Right cardiac atrium (tissue), 5 donors: Measurements from ENCODE around the gene TTC8. TPM values are rescaled to one million over a fixed set of nuclear protein-coding genes. Genes with fewer than 3 reads are reported as not detected.
"Not testable (repeated sequence)": the region's sequence is repeated elsewhere in the genome, so short reads cannot be mapped to it uniquely, and the experiment has no call there.

ENCODE experiments used
- ATAC-seq, 2 donors: fragments of 200-7000 bp; cut with Tn5 transposase; one replicate each; pipeline versions ENCODE4 v1.8.0 to v1.9.1; 2020; ENCODE audit warnings: moderate library complexity in 2 of 2, mild to moderate bottlenecking in 1 of 2
- DNase-seq, 3 donors: peaks; one replicate each; pipeline ENCODE4 v3.0.0-alpha.2; 2020
- H3K27ac ChIP-seq: one replicate; pipeline ENCODE4 v1.5.1; 2013; ENCODE audit warnings: mild to moderate bottlenecking, low read length, control low read depth, moderate library complexity
- H3K27me3 ChIP-seq: one replicate; pipeline ENCODE4 v1.6.1; 2013; ENCODE audit not compliant: control insufficient read depth, insufficient read depth
- H3K4me1 ChIP-seq: one replicate; pipeline ENCODE4 v1.6.1; 2013; ENCODE audit warnings: low read length; ENCODE audit not compliant: control insufficient read depth, insufficient read depth
- H3K4me3 ChIP-seq: one replicate; pipeline ENCODE4 v1.5.1; 2013; ENCODE audit warnings: low read length, control low read depth
- H3K9me3 ChIP-seq: one replicate; pipeline ENCODE4 v1.6.1; 2013; ENCODE audit warnings: low read length; ENCODE audit not compliant: control insufficient read depth
- WGBS: extraction: QIAGEN DNeasy Blood & Tissue Kit; methylation state at CpG from one replicate; pipeline ENCODE4 v1.1.7; 2013; 5-methylcytosine and 5-hydroxymethylcytosine counted together
- intact Hi-C, 4 donors: fragments of 100-400 bp; cut with DNase I; formaldehyde crosslinking; loops; one replicate each; pipeline versions ENCODE4 v1.11.0 to v1.14.0; 2022 to 2023
- polyA plus RNA-seq: library from polyadenylated mRNA; stranded (reverse); fragments of 200-250 nt; gene quantifications from one replicate; pipeline ENCODE4 v1.2.3, GENCODE V29; 2013
- total RNA-seq, 4 donors: library from RNA; stranded (reverse); fragmentation: NEBNext Ultra II Directional; extraction: Animal tissue kit (Norgen Biotek cat#: 25700); gene quantifications; one replicate each; pipeline ENCODE4 v1.2.1, GENCODE V29; 2021
- donor health status: healthy with polysubstance abuse.
- donor health status: DM: no; HTN: yes; CAD: no.
- donor health status: DM: no; HTN: no; CAD: no.
- donor health status: DM: no; HTN: yes; CAD: no; lungs with severe emphysema.
- donor health status: DM: yes; HTN: yes; CAD: no.

The TTC8 gene
- total and polyA plus RNA-seq, 5 donors, result 7.4 to 12.9 (median 10.8) TPM

DNA sequence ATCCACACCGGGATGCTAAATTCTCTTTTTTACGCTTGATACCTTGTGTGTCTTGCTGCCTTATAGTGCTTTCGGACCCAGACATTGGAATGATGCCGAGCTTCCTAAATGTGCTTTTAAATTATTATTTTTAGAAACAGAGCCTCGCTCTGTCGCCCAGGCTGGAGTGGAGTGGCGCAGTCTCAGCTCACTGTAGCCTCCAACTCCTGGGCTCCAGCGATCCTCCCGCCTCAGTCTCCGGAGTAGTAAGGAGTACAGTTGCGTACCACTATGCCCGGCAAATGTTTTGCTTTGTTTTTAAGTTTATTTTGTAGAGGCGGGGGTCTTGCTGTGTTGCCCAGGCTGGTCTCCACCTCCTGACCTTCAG is 31.2 kb upstream of the TTC8 start:
- no peak for DNase-seq
- ATAC-seq, result no peak
- no peaks in the 10 kb centered on the region for H3K9me3 ChIP-seq
- no peak overlapping the region for H3K27ac ChIP-seq
- 58% methylated on average over 13 of the region's 13 CpGs for WGBS
- peaks cover 4% of the 10 kb centered on the region for H3K4me1 ChIP-seq
- H3K4me3 ChIP-seq, result peak overlapping the region; percentile 54
- intact Hi-C loops, result no loop called here
- H3K27me3 ChIP-seq, result no peaks in the 10 kb centered on the region

DNA sequence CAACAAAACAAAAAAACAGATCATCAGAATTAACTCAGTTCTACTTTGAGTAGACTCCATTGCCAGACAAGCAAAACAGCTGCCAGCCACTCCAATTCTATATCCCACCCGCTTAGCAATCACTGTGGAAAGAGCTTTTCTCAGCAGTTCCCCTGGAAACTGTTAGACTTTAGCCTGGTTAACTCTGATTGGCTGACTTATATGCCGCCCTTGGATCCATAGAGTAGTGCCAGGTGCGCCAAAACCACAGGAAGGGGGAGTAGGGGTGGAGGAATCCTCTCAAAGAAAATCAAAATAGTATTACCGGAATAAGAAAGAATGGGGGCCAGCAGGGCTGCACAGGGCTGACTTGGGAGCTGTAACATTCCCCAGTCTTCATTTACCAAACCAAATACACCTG is 26.3 kb upstream of the TTC8 start:
- intact Hi-C loops, result no loop called here
- Histone ChIP-seq H3K4me1 (no peaks in the 10 kb centered on the region), H3K4me3 (no peak overlapping the region), H3K27me3 (no peaks in the 10 kb centered on the region), H3K9me3 (no peaks in the 10 kb centered on the region), H3K27ac (no peak overlapping the region)
- DNase-seq (no peak), ATAC-seq (no peak)
- WGBS, result 67% methylated on average over 4 of the region's 4 CpGs

DNA sequence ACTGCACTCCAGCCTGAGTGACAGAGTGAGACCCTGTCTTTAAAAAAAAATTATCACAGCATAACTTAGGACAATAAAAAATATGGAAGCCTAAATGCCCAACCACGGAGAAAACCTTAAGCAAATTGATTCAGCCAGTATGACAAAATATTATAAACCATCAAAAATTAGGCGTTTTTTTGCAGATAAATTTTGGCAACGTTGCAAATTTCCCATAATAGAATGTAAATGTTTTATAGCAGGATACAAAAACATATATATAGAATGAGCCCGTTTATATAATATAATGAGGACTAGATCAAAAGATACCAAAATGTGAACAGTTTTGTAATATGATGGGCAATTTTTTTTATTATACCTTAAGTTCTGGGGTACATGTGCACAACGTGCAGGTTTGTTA is 24.9 kb upstream of the TTC8 start:
- Histone ChIP-seq H3K4me1 (no peaks in the 10 kb centered on the region), H3K27ac (no peak overlapping the region), H3K27me3 (no peaks in the 10 kb centered on the region), H3K4me3 (no peak overlapping the region), H3K9me3 (no peaks in the 10 kb centered on the region)
- intact Hi-C loops, result no loop called here
- WGBS, result 70% methylated on average over 5 of the region's 5 CpGs
- no peak for ATAC-seq
- DNase-seq, result no peak

DNA sequence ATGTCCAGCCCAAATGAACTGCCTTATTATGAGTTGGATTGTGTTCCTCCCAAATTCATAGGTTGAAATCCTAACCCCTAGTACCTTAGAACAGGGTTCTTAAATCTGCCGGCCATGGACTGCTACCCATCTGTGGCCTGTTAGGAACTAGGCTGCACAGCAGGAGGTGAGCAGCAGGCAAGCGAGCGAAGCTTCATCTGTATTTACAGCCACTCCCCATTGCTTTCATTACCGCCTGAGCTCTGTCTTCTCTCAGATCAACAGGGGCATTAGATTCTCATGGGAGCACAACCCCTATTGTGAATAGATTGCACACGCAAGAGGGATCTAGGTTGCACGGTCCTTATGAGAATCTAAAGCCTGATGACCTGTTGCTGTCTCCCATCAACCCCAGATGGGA is 21.9 kb upstream of the TTC8 start:
- Histone ChIP-seq H3K27ac (no peak overlapping the region), H3K9me3 (no peaks in the 10 kb centered on the region), H3K4me3 (no peak overlapping the region), H3K27me3 (no peaks in the 10 kb centered on the region), H3K4me1 (no peaks in the 10 kb centered on the region)
- no peak for ATAC-seq
- DNase-seq, result no peak
- intact Hi-C loops, result no loop called here
- WGBS, result 76% methylated on average over 6 of the region's 6 CpGs

DNA sequence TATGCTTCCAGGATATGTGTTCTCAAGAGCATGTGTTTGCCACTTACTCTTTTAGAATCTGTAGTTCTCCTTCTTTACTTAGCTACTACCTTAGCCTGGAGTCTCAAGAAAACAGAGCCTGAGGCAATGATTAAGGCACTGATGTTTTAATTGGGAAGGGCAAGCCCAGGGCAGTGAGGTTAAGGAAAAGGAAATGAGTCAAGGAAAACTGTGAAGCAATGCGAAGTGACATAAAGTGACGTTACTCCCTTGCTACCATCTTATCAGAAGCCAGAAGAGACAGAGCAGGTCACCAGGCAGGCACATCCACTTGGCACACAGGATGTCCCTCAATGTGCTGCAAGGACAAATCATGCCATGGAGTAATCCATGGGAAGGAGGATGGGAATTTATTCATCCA is 20.4 kb upstream of the TTC8 start:
- DNase-seq (no peak), ATAC-seq (peak in 1 of 2 donors; percentile 31)
- peaks cover 3% of the 10 kb centered on the region for H3K9me3 ChIP-seq
- H3K27ac ChIP-seq, result no peak overlapping the region
- H3K4me1 ChIP-seq, result no peaks in the 10 kb centered on the region
- intact Hi-C loops, result no loop called here
- 45% methylated on average over 2 of the region's 2 CpGs for WGBS
- no peak overlapping the region for H3K4me3 ChIP-seq
- H3K27me3 ChIP-seq, result no peaks in the 10 kb centered on the region

DNA sequence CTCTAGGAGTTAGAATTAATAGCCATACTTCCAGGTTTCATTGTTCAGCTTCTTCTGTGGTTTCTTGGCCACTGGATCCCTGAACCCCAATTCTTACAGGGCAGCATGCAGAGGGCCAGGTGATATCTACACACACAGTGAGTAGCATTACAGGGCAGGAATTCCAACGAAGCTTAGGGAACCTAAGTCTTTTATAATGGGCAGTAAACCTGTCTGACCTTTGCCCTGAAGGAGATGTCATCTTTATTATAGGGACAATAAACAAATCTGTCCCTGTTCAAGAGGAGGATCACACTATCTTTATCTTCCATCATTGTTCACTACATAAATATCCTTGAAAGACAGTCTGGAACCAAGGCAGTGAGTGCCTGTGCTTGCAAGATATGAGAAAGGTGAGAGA is 20.0 kb upstream of the TTC8 start:
- Histone ChIP-seq H3K4me3 (no peak overlapping the region), H3K27ac (no peak overlapping the region), H3K27me3 (no peaks in the 10 kb centered on the region), H3K4me1 (no peaks in the 10 kb centered on the region), H3K9me3 (peaks cover 3% of the 10 kb centered on the region)
- ATAC-seq (no peak), DNase-seq (no peak)
- intact Hi-C loops, result no loop called here
- WGBS, result 69% methylated on average over 1 of the region's 1 CpG

DNA sequence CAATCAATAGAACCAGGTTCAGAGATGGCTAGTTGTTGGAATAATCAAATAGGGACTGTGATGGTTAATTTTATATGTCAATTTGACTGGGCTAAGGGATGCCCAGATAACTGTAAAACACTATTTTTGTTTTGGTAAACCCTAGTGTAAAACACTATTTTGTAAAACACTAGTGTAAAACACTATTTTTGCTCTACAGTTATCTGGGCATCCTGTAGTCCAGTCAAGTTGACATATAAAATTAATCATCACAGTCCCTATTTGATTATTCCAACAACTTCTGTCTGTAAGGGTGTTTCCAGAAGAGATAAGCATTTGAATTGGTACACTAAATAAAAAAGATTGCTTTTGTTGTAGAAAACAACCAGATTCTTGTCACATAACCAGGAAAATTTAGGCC is 16.1 kb upstream of the TTC8 start:
- H3K27me3 ChIP-seq, result no peaks in the 10 kb centered on the region
- no peak overlapping the region for H3K4me3 ChIP-seq
- H3K4me1 ChIP-seq, result no peaks in the 10 kb centered on the region
- DNase-seq (no peak), ATAC-seq (no peak)
- intact Hi-C loops, result no loop called here
- no peak overlapping the region for H3K27ac ChIP-seq
- peaks cover 3% of the 10 kb centered on the region for H3K9me3 ChIP-seq

DNA sequence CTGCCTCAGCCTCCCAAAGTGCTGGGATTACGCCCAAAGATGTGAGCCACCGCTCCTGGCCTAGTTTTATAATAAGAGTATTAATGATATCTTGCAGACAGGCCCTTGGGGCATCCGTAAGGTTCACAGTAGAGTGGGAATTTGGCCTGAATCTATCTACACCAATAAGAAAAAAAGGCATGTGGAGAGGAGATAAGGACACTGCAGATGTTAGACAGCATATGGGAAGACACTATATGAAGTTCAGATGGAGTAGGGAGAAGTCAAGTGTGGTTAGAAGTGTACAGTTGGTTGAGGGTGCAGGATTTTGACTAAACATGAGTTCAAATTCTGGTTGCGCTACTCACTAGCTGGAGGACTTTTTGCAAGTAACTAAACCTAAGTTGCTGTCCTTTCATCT is 8.5 kb upstream of the TTC8 start:
- Histone ChIP-seq H3K4me3 (no peak overlapping the region), H3K4me1 (no peaks in the 10 kb centered on the region), H3K27me3 (no peaks in the 10 kb centered on the region), H3K27ac (no peak overlapping the region), H3K9me3 (no peaks in the 10 kb centered on the region)
- ATAC-seq (no peak), DNase-seq (no peak)
- 85% methylated on average over 4 of the region's 4 CpGs for WGBS
- intact Hi-C loops, result no loop called here

DNA sequence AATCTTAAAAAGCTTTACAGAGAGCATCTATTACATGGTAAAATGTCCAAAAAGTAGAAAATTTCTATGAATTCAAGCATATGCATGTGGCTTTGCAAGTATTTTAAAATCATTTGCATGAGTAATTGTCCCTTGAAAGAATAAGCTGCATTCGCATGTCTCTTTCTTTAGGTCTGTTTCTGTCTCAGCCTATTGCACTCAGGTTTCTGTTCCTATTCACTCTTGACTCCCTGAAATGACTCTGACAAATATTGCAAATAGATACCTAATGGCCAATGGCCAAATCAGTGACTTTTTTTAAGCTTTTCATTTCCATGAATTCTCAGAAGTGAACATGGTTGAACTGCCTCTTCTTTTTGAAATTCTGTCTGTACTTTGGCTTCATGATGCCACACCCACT is 6.4 kb upstream of the TTC8 start:
- 88% methylated on average over 1 of the region's 1 CpG for WGBS
- intact Hi-C loops, result no loop called here
- DNase-seq (no peak), ATAC-seq (no peak)
- H3K4me1 ChIP-seq, result no peaks in the 10 kb centered on the region
- H3K9me3 ChIP-seq, result no peaks in the 10 kb centered on the region
- no peak overlapping the region for H3K27ac ChIP-seq
- no peaks in the 10 kb centered on the region for H3K27me3 ChIP-seq
- no peak overlapping the region for H3K4me3 ChIP-seq

DNA sequence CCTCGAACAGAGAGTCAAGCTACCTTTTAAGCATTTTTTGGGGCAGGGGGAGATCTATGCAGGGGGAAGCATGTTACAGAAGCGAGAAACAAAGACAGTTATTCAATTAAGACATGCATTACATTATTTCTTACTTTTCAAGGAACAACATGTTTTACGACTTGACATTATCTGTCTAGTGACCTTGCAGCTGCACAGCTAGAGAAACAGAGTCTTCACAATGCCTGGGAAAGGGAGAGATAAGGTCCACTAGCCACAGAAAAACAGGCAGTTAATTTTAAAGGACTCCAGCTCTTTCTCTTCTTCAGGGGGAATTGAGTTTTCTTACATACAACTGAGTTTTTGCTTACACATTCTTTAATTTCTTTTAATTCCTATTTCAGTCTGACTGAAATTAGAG is 4.8 kb upstream of the TTC8 start:
- H3K4me1 ChIP-seq, DNase-seq, intact Hi-C loops, H3K4me3 ChIP-seq, H3K27me3 ChIP-seq, H3K9me3 ChIP-seq, ATAC-seq, H3K27ac ChIP-seq: not testable (repeated sequence)
- WGBS, result 40% methylated on average over 3 of the region's 3 CpGs

DNA sequence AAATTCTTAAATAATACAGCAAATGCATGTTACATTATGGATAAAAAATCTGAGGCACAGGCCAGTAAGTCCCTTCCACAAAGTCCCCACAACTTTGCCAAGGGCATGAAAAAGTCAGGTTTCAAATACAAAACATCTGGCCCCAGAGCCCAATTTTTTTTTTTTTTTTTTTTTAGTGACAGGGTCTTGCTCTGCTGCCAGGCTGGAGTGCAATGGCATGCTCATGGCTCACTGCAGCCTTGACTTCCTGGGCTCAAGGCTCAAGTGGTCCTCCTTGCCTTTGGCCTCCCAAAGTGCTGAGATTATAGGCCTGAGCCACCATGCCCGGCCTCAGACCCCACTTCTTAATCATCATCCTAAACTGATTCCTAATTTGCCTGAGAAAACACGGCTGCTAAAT is 3.1 kb upstream of the TTC8 start:
- no peaks in the 10 kb centered on the region for H3K4me1 ChIP-seq
- H3K4me3 ChIP-seq, result no peak overlapping the region
- no peak for ATAC-seq
- 86% methylated on average over 2 of the region's 2 CpGs for WGBS
- H3K27me3 ChIP-seq, result no peaks in the 10 kb centered on the region
- intact Hi-C loops, result no loop called here
- H3K27ac ChIP-seq, result no peak overlapping the region
- no peaks in the 10 kb centered on the region for H3K9me3 ChIP-seq
- no peak for DNase-seq

DNA sequence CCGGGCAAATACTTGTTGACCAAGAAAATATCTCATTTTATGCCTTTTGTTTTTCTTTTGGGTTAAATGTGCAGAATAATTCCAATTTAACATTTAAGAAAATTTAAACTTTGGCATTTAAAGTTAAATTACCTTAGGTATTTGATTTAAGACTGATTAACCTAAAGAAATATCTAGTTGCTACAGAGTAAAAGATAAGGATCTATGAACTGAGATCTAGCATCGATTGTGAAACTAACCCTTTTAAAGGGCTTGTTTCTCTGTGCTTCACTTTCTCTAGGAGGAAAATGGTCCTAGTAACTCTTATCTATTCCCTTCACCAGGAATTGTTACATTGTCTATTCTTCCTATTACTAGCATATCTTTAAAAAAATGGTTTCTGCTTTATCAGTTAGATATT is 2.6 kb upstream of the TTC8 start:
- H3K27ac ChIP-seq, result no peak overlapping the region
- intact Hi-C loops, result no loop called here
- WGBS, result 73% methylated on average over 2 of the region's 2 CpGs
- H3K27me3 ChIP-seq, result no peaks in the 10 kb centered on the region
- H3K4me1 ChIP-seq, result no peaks in the 10 kb centered on the region
- H3K4me3 ChIP-seq, result no peak overlapping the region
- H3K9me3 ChIP-seq, result no peaks in the 10 kb centered on the region
- DNase-seq (no peak), ATAC-seq (no peak)
